Measurements from ENCODE around the gene TTC39A.

Gene TTC39A

DNA sequence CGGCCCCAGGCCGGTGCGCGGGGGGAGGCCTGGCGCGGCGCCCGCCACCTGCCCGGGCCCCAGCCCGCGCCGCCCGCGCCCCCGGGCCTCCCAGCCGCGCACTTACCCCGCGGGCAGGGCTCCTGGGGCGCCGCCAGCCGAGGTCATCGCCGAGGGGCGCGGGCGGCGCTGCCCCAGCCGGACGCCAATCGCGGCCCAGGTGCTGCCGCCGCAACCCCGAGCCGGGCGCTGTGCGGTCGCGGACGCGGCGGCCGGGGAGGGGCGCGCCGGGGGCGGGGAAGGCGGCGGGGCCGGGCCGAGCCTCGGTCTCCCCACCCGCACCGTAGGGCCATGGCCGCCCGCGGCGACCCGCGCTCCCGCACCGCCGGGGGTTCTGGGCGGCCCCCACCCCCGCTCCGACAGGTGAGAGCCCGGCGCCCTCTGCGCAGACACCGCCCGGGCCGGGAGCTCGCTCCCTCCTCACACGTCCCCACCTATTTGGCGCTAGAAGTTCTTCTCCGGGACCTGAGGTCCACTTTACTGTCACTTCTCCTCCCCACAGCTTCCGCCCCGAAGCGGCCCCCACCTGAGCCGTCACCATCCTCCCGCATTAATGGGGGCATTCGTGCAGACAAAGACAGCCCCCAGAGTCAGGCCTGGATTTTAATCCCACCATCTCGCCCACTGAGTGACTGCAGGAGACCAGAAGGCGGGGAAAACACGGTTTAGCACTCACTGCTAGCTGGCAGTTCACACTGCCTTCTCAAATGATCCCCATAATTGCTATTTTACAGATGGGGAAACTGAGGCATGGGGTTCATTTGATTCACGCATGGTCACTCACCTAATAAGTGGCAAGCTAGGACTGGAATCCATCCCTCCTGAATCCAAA lies at the start of gene TTC39A:
Gene TTC39A (minus strand): TSS at position 232 of the 871 bp plus-strand sequence. CDS start 85 bp downstream, at position 147.
- DNase-seq (ENCODE audit: low read depth in 2 of 2): no peak

DNA sequence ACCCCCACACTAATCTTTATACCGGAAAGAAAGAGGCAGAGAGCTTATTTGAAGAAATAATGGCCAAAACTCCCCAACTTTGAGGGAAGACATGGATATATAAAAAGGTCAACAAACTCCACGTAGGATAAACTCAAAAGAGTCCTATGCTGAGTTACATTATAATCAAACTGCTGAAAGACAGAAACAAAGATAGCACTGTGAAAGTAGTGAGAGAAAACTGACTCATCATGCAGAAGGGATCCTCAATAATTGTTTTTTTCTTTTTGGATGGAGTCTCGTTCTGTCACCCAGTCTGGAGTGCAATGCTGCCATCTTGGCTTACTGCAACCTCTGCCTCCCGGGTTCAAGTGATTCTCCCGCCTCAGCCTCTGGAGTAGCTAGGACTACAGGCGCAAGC lies 48.5 kb upstream of the TTC39A start:
- no peak for DNase-seq (ENCODE audit: low read depth in 2 of 2)

DNA sequence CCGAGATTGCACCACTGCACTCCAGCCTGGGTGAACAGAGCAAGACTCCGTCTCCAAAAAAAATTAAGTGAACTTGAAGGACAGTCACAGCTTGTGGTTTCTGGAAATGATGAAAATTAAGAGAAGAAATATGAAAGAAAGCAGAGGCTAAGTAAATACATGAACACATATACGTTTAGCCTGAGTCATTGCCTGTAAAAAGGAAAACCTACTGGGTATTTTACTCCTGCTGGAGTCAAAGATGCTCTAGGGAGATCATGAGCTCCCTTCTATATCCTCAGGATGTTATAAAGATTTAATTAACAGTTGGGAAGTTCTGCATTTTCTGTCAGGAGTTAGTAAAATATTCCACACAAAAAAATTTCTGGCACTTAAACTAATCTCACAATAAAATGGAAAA lies 43.5 kb upstream of the TTC39A start:
- DNase-seq (ENCODE audit: low read depth in 2 of 2): no peak

DNA sequence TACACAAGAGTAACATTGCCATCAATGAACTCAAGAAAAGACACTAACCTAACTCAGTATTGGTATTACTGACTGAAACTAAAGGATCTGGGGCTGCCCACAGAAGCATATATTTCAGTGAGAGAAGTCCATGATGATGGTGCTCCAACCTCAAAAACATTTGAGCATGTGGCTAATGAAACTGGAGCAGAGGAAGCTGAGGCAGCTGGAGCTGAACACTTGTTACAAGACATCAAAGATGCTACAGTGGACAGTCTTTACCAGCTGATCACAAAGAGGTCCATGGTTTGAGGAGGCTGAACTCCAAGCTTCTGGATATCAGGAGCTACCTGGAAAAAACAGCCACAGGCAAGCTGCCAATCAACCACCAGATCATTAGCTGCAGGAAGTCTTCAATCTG lies 42.2 kb upstream of the TTC39A start:
- no peak for DNase-seq (ENCODE audit: low read depth in 2 of 2)

DNA sequence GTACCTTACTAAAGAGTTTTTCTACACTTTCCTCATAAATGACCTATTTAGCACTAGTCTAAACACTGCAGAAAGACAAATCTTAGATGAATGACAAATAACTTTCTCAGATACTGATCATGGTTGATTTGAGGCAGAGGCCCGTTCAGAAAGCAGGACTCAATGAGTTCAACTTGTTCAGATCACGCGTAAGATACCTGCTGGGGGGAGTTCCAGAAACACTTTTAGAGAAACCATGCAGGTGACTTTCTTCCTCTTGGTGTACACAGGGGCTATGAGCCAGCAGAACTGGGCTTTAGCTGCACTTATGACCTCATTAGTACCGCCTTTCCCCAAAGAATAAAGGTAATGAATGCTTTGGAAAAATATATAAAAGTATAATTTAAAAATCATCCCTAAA lies 38.8 kb upstream of the TTC39A start:
- no peak for DNase-seq (ENCODE audit: low read depth in 2 of 2)

DNA sequence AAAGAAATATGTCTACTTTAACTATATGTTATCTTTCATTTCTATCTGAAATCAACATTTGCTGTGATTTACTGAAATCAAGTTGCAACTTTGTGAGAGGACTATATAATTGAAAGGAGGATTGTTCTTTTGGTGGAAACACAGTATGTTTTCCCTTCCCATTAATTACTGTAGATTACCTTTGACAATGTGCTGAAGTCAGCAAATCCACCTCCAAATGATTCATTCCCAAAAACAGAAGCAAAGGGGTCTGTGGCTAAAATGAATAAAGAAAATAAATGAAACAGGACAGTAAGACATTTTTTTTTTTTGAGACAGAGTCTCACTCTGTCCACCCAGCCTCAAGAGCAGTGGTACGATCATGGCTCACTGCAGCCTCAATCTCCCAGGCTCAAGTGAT lies 35.4 kb upstream of the TTC39A start:
- no peak for DNase-seq (ENCODE audit: low read depth in 2 of 2)

DNA sequence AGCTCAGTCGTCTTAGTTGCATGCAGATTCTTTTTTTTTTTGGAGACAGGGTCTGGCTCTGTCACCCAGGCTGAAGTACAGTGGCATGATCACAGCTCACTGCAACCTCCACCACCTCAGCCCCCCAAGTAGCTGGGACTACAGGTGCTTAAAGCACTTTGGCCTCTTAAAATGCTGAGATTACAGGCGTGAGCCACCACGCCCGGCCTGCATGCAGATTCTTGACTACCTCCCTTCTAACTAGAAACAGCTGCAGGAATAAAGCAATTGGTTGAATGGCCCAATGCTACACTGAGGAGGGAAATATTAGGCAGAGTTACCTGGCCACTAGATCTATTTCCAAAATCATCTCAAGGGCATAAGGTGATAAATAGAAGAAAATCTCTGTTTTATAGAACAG lies 29.5 kb upstream of the TTC39A start:
- DNase-seq (ENCODE audit: low read depth in 2 of 2): no peak

DNA sequence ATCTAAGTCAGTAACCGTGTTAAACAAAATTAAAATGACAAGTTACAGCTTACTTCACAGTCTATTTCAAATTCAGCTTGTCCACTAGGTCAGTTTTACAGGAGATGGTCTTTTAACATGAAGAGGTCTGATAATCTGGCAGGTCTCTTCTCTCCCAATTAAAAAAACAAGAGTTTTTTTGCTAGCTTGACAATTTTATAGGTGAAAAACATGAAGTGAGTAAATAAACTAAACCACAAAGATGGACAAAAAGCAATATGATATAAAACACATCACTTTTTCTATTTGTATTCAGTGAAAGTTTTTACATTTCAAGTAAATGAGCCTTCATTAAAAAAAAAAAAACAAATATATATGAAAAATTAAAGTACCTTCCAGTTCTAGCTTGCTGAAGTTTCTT lies 25.0 kb upstream of the TTC39A start:
- no peak for DNase-seq (ENCODE audit: low read depth in 2 of 2)

DNA sequence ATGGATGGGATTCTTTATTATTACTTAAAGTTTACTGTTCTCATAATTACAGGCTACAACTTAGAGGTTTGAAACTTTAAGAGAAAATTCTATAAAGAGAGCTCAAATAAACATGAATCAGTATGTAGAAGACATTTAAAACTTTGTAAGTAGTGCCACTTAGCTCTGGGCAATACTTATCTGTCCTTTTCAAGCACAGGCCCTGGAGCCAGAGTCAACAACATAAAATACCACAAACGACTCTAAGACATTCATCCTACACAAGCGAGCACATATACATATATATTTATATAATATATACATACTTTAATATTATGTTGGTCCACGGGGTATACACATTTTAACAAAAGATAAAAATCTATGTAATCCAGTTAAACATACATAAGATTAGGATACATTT lies 24.1 kb upstream of the TTC39A start:
- DNase-seq (ENCODE audit: low read depth in 2 of 2): no peak

DNA sequence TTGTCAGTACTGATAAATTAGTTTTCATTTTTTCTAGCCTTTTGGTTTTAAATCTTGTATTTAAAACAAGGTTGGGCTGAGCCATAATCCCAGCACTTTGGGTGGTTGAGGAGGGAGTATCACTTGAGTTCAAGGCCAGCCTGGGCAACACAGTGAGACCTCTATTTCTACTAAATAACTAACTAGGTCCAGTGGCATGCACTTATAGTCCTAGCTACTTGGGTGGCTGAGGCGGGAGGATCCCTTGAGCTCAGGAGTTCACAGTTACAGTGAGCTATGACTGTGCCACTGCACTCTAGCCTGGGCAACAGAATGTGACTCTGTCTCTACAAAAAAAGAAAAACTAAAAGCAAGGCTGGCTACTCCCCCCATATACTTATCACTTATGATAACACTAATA lies 21.5 kb upstream of the TTC39A start:
- DNase-seq (ENCODE audit: low read depth in 2 of 2): no peak

DNA sequence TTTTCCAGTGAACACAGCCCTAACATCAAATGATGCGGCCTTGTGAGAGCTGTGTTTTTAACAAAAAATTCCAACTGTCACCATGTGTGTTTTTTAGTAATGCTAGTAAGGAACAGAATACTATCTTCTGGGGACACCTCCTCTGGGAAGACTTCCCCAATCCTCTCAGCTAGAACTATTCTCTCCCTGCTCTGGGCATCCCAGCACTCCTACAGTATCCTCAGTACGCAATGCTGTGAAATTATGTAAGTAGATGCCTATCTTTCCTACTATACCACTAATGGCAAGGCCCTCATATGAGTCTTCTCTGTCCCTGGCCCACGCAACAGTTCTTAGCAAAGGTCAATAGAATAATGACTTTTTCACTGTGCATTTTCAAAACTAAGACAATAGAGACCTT lies 19.5 kb upstream of the TTC39A start:
- DNase-seq (ENCODE audit: low read depth in 2 of 2): no peak

DNA sequence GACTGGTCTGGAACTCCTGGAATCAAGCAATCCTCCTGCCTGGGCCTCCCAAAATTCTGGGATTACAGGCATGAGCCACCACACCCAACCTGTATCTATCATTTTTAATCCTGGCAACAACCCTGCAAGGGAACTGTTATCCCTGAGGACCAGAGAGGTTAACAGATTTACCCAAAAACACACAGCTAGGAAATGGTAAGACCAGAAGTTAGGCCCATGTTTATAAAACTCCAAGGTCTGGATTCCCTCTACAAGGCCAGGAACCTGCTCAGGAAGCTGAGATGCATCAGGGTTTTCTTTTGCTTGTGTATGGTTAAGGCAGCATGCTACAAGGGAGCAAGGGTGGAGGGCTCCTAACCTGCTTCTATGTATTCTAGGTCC lies 17.8 kb upstream of the TTC39A start:
- no peak for DNase-seq (ENCODE audit: low read depth in 2 of 2)

DNA sequence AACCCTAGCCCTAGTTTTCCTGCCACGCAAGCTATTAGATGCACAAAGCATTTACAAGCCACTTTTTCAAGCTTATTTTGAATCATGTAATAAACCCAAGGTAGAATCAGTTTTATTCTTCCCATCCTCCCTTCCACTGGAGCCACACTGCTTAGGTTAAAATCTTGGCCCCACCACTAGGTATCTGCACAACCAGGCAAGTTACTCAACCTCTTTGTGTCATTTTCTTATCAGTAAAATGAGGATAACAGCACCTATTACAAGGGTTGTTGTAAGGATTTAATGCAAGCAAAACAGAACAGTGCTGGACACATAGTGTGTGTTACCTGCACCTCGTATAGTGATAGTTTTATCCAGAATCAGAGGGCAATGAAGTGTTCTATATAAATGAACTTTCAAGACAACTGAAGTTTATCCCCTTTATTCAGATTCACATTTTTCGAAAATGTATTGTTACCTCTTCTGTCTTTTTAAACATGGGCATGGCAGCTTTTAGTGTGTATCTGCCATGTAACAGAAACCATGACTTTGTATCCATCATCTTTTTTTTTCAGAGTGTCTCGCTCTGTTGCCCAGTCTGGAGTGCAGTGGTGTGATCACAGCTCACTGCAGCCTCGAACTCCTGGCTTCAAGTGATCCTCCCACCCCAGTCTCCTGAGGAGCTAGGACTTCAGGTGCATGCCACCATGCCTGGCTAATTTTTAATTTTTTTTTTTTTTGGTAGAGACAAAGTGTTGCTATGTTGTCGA lies 17.2 kb upstream of the TTC39A start:
- no peak for DNase-seq (ENCODE audit: low read depth in 2 of 2)

DNA sequence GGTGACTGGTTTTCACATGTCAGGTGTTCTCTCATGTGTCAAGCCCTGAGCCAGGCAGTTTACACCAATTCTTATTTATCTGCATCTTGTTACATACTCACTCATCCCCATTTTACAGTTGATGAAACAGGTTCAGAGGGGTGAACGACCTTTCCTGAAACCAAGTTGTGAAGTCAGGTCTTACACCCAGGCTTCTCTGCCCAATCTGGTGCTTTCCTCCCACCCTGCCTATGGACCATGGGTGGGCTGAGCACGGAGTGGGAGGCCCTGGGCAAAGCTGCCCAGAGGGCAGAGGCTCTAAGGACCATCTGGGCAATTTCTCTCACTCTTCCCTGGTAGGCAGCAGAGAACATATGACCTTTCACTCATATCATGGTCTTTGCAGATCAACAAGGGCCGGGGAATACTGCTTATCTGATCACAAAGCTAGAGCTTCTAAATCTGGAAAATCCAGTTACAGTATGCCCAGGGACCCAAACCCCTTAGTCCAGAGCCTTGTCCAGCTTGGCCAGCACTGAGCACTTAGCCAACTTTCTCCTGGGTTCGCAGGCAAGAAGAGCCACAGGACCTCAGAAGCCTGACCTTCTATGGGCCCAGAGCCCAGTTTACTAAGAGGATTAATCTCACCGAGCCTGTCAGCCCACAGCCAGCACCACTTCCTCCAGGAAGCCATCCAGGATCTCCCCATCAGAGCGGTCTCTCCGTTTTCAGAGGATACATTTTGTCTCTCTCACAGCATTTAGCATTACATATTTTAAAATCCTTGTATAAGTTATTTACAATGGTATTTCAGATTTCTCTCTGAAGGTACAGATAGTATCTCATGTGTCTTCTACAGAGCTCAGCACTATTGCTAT lies 16.0 kb upstream of the TTC39A start:
- no peak for DNase-seq (ENCODE audit: low read depth in 2 of 2)

DNA sequence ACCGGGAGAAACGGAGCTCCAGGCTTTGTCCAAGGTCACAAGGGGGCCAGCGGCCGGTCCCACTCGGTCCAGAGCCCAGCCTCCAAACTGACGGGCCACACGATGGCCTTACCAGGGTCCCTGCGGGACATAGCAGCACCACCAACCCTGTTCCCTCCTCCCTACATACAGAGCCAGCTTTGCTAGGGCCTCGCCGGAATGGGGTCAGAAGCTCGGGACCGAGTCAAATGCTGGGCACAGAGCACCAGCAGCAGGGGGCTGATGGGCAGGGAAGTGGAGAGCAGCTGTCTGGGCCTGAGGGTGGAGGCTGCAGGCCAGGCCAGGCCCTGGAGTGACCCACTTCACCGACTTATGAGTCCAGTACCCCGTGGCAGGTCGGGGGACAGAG lies 14.9 kb upstream of the TTC39A start:
- DNase-seq (ENCODE audit: low read depth in 2 of 2): no peak

DNA sequence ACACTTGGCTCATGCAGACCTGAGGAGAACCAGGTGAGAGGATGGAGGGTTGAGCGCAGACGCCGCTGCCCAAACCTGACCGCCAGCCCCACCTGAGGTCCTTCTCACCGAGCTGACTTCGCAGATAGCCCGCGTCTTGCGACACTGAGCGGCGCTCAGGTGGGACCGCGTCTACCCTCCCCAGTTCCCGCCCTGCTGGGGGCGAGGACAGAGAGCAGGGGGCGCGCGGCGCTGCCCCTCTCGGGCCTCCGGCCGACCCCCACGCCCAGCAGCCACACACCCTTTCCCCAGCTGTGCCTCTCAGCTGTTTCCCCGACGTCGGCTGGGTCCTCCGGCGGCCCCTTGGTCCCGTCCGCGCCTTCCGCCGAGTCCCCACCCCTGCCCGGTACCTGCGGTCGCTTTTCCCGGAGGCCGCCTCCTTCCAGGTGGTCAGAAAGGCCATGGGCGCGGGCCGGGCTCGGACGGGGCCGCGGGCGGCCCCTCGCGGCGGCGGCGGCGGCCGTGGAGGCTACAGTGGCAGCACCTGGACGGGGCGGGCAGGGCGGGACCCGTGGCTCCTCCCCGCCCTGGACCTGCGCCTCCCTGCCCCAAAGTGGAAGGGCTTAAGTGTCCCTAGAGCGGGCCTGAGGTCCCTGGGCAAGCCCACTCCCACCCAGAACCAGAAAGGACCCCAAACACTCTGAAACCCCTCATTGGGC lies 14.4 kb upstream of the TTC39A start:
- DNase-seq (ENCODE audit: low read depth in 2 of 2): no peak

DNA sequence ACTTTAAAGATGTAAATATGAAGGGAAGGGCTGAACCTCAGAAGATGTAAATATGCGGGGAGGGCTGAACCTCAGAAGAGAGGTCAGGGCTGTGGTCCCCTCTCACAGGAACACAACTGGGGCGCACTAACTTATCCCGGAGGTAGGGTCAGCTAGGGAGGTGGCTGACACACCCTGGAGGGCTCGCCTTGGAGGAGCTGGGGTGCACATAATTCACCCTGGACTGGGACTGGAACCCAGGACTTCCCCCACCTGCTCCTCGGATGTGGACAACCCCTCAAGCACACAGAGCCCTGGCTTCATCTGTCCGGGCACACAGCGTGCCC lies 13.9 kb upstream of the TTC39A start:
- no peak for DNase-seq (ENCODE audit: low read depth in 2 of 2)

DNA sequence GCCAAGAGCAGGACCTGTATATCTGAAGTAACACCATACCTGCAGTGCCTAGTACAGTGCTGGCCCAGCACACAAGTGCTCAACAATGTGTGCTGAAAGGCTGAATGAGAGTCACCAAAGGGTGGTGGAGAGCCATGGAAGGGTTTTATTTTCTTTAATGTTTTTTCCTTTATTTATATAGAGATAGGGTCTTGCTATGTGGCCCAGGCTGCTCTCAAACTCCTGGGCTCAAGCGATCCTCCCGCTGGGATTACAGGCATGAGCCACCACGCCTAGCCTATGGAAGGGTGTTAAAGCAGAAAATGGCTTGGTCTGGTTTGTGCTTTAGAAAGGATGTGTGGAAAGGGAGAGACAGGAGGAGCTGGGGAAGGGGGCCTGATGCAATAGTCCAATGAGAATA lies 13.3 kb upstream of the TTC39A start:
- DNase-seq (ENCODE audit: low read depth in 2 of 2): no peak

DNA sequence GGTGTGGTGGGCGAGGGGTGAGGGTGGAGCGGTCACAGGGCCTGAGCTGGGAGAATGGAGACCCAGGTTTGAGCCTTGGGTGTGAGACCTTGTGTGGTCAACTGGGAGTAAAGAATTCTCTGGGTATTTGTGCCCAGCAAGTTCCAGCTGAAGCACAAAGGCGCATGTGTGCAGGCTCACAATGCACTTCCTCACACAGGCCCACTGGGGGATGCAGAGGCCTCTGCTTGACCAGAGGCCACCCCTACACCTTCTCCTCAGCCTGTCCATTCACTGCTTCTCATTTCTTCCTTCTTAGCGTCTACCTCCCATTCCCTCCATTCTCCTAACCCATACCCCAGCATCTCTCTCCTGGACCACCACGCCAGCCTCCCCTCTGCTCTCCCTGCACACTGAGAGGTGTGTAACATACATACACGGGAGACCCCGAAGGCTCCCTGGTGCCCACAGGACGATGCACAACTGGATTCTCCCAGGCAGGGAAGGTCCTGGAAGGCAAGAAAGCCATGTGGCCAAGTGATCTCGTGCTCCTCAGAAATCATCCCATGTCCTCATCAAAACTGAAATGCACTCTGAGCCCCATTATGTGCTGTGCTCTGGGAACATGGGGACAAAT lies 12.3 kb upstream of the TTC39A start:
- DNase-seq (ENCODE audit: low read depth in 2 of 2): no peak

DNA sequence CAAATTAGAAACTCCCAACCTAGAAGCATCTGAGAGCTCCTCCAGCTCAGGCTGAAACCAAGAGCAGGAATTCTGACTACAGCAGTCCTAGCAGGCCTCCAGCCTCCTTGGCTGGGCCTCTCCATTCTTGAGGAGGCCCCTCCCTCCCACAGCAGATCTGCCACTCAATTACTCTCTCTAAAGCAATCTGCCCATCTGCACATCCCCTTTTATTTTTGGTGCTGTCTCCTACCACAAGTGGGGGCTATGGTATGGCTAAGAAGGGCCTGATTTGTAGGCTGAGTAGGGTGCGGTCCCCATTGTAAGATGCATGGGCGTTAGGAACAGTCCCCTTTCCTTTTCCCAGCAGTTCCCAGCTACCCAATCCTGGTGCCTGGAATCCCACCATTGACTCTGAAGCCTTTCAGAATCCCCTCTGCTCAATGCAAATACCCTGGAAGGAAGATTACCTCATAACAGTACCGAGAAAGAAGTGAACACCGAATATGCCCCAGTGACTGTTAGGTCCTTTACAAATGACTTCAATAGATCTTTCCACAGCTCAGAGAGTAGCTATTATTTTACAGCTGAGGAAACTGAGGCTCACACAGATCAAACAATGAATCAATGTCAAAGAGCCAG lies 11.6 kb upstream of the TTC39A start:
- no peak for DNase-seq (ENCODE audit: low read depth in 2 of 2)

DNA sequence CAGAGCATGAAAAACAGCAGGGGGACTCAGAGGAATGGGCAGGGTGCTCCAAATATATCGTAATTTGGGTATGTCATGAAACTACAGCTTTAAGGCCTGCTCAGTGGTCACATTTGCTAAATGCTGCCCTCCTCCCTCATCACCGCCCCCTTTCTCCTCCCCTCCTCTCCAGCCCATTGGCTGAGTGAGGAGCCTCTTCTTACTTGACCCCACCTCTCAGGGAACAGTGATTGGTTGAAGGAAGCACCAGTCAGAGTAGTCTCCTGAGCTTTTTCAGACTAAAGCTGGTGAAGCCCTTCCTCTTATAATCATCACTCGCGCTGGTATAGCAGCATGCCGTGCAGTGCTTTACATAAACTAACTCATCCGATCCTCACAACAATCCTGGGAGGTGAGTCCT lies 10.0 kb upstream of the TTC39A start:
- no peak for DNase-seq (ENCODE audit: low read depth in 2 of 2)
